Neuronal stem cell (in vitro differentiated cells): ENCODE measurements around the gene KIAA0825.

Experiments
- DNase-seq: peaks from one replicate; pipeline ENCODE4 v3.0.0-alpha.2; 2013; ENCODE audit warnings: low spot score
- H2AFZ ChIP-seq: one replicate; pipeline ENCODE4 v1.6.1; 2013; ENCODE audit warnings: mild to moderate bottlenecking, low read length, inconsistent platforms
- H2AK5ac ChIP-seq: 2 replicates; pipeline ENCODE4 v1.6.1; 2013; ENCODE audit warnings: low read depth, mild to moderate bottlenecking, inconsistent platforms, low read length, moderate library complexity, mixed read lengths
- H2BK120ac ChIP-seq: 2 replicates; pipeline ENCODE4 v1.6.1; 2013; ENCODE audit warnings: low read depth, mild to moderate bottlenecking, inconsistent platforms, low read length, moderate library complexity, mixed read lengths
- H2BK12ac ChIP-seq: one replicate; pipeline ENCODE4 v1.6.1; 2013; ENCODE audit warnings: low read length, inconsistent platforms
- H2BK15ac ChIP-seq: 2 replicates; pipeline ENCODE4 v1.6.1; 2013; ENCODE audit warnings: mild to moderate bottlenecking, low read length, inconsistent platforms, mixed read lengths
- H2BK5ac ChIP-seq: one replicate; pipeline ENCODE4 v1.6.1; 2013; ENCODE audit warnings: inconsistent platforms, mild to moderate bottlenecking, low read length, moderate library complexity
- H3K14ac ChIP-seq: one replicate; pipeline ENCODE4 v1.6.1; 2013; ENCODE audit warnings: low read length, inconsistent platforms
- H3K18ac ChIP-seq: 2 replicates; pipeline ENCODE4 v1.6.1; 2013; ENCODE audit warnings: low read length, inconsistent platforms
- H3K23ac ChIP-seq: 2 replicates; pipeline ENCODE4 v1.6.1; 2013; ENCODE audit warnings: low read depth, mild to moderate bottlenecking, mixed read lengths, low read length, inconsistent platforms; ENCODE audit not compliant: poor library complexity
- H3K27ac ChIP-seq: replicated peaks from 3 replicates; pipeline ENCODE4 v1.5.1; 2013; ENCODE audit warnings: low read length, inconsistent platforms
- H3K27me3 ChIP-seq, 3 experiments: 2 replicates each; pipeline ENCODE4 v1.6.1; 2013; ENCODE audit warnings: low read length in 3 of 3, mild to moderate bottlenecking in 2 of 3, inconsistent platforms in 1 of 3, low read depth in 1 of 3, mixed read lengths in 1 of 3, moderate library complexity in 1 of 3; ENCODE audit not compliant: control insufficient read depth in 3 of 3, insufficient read depth in 3 of 3
- H3K36me3 ChIP-seq, 2 donors: replicated peaks in 1 of 2; 2 replicates each; pipeline ENCODE4 v1.6.1; 2013; ENCODE audit warnings: low read length in 2 of 2; ENCODE audit not compliant: control insufficient read depth in 2 of 2, insufficient read depth in 2 of 2
- H3K4ac ChIP-seq: 2 replicates; pipeline ENCODE4 v1.6.1; 2013; ENCODE audit warnings: inconsistent platforms, mild to moderate bottlenecking, low read length, moderate library complexity
- H3K4me1 ChIP-seq, 2 donors: 1 replicate in 1 of 2; 2 replicates in 1 of 2; pipeline ENCODE4 v1.6.1; 2013; ENCODE audit warnings: low read length in 2 of 2, low read depth in 1 of 2; ENCODE audit not compliant: control insufficient read depth in 2 of 2, insufficient read depth in 1 of 2
- H3K4me2 ChIP-seq: one replicate; pipeline ENCODE4 v1.6.1; 2013; ENCODE audit warnings: mild to moderate bottlenecking, low read length, inconsistent platforms; ENCODE audit not compliant: insufficient read depth, poor library complexity, severe bottlenecking
- H3K4me3 ChIP-seq, 2 donors: 2 replicates each; pipeline ENCODE4 v1.5.1; 2013; ENCODE audit warnings: low read length in 2 of 2, mild to moderate bottlenecking in 2 of 2, inconsistent platforms in 1 of 2, moderate library complexity in 1 of 2
- H3K79me1 ChIP-seq: one replicate; pipeline ENCODE4 v1.6.1; 2013; ENCODE audit warnings: low read depth, mild to moderate bottlenecking, inconsistent platforms, low read length, moderate library complexity
- H3K9ac ChIP-seq: one replicate; pipeline ENCODE4 v1.6.1; 2013; ENCODE audit warnings: mild to moderate bottlenecking, low read depth, low read length, inconsistent platforms; ENCODE audit not compliant: poor library complexity
- H3K9me3 ChIP-seq, 2 donors: replicated peaks in 1 of 2; 2 replicates each; pipeline versions ENCODE3 to v1.6.1; 2013; ENCODE audit warnings: low read length in 2 of 2, mild to moderate bottlenecking in 2 of 2, inconsistent platforms in 1 of 2, low read depth in 1 of 2, mixed read lengths in 1 of 2, moderate library complexity in 1 of 2; ENCODE audit not compliant: control insufficient read depth in 2 of 2, insufficient read depth in 1 of 2
- H4K8ac ChIP-seq: one replicate; pipeline ENCODE4 v1.6.1; 2013; ENCODE audit warnings: low read depth, mild to moderate bottlenecking, inconsistent platforms, low read length, moderate library complexity
- H4K91ac ChIP-seq: one replicate; pipeline ENCODE4 v1.6.1; 2013; ENCODE audit warnings: low read length, low read depth, mild to moderate bottlenecking, inconsistent platforms; ENCODE audit not compliant: poor library complexity
- WGBS, 2 donors: extraction: QIAGEN DNeasy Blood & Tissue Kit; methylation state at CpG; one replicate each; pipeline ENCODE4 v1.1.7; 2013; ENCODE audit warnings: missing lambda C conversion rate in 2 of 2, mixed read lengths in 1 of 2; ENCODE audit not compliant: insufficient read length in 2 of 2, insufficient replicate concordance in 1 of 2; ENCODE audit errors: extremely low coverage in 2 of 2; 5-methylcytosine and 5-hydroxymethylcytosine counted together

Gene KIAA0825

DNA sequence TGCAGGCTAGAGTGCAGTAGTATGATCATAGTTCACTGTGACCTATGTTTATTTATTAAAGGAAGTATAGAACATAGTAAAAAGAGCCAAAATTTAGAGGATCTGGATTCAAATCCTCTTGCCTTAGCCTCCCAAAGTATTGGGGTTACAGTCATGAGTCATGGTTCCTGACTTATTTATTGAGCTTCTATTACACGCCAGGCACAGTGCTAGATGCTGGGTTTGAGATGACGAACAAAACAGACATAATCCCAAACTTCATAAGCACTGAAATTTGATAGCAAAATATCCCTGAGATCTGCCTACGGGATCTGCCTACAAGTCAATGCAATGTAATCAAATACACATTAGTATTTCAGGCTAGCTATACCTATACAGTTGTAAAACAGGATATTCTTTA, 2.5 kb downstream of the KIAA0825 start:
- Histone ChIP-seq H2BK5ac (no peak overlapping the region), H3K18ac (no peak overlapping the region), H3K4me3 (no peak overlapping the region), H3K36me3 (no peaks in the 10 kb centered on the region), H3K27ac (no peak overlapping the region), H2AK5ac (no peak overlapping the region), H3K4me2 (no peak overlapping the region), H4K8ac (no peak overlapping the region), H2BK15ac (no peak overlapping the region), H3K4me1 (peaks cover 1 to 4% of the 10 kb centered on the region in 2 donors), H2BK120ac (no peak overlapping the region), H3K4ac (no peak overlapping the region), H3K23ac (no peak overlapping the region), H2AFZ (no peak overlapping the region), H4K91ac (no peak overlapping the region), H3K9ac (no peak overlapping the region), H3K79me1 (no peaks in the 10 kb centered on the region), H3K27me3 (no peaks in the 10 kb centered on the region), H3K9me3 (no peaks in the 10 kb centered on the region), H2BK12ac (no peak overlapping the region), H3K14ac (no peak overlapping the region)
- no CpG with 5 or more reads among the region's 3 CpGs for WGBS, 2 donors
- DNase-seq, result no peak

DNA sequence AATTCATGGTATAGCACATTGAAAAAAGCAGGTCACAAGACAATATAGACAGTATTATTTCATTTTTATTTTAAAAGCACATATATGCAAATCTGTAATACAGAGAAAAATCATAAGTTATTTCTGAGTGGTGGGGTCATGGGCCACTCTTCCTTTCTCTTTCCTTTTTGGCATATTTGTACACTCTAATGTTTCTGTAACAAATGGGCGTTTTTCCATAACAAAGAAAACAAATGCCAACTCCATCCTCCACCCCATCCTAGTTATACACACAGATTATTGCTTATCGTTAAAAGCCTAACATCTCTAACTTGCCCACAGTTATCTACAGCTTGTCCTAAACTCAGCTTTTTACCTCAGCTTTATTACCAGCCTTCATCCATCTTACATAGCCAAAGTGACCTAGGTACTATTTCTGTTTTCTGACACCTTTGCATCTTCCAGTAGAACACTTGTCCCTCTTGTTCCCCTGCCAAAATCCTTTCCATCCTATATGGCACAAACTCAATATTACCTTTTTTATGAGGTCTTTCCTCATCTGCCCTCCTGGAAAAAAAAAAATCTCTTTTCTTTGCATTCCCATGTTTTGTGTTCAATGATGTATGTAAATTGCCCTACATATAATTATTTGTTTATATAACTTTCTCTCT, 4.1 kb downstream of the KIAA0825 start:
- no peak overlapping the region for H3K9ac ChIP-seq
- no peak overlapping the region for H3K14ac ChIP-seq
- no peak overlapping the region for H4K91ac ChIP-seq
- no peak overlapping the region for H2BK120ac ChIP-seq
- H2AK5ac ChIP-seq, result no peak overlapping the region
- no peaks in the 10 kb centered on the region for H3K9me3 ChIP-seq
- H3K4me1 ChIP-seq, result peaks cover 1 to 4% of the 10 kb centered on the region in 2 donors
- no peak overlapping the region for H3K27ac ChIP-seq
- H3K36me3 ChIP-seq, result no peaks in the 10 kb centered on the region
- no peaks in the 10 kb centered on the region for H3K79me1 ChIP-seq
- H2BK15ac ChIP-seq, result no peak overlapping the region
- no peak overlapping the region for H4K8ac ChIP-seq
- H2AFZ ChIP-seq, result no peak overlapping the region
- no peak overlapping the region for H2BK5ac ChIP-seq
- no peak overlapping the region for H3K4me3 ChIP-seq
- H3K4me2 ChIP-seq, result no peak overlapping the region
- no peak overlapping the region for H3K4ac ChIP-seq
- H3K23ac ChIP-seq, result no peak overlapping the region
- no peak overlapping the region for H3K18ac ChIP-seq
- no peaks in the 10 kb centered on the region for H3K27me3 ChIP-seq
- no peak overlapping the region for H2BK12ac ChIP-seq
- WGBS, 2 donors, result no CpG with 5 or more reads among the region's 2 CpGs
- DNase-seq, result no peak

DNA sequence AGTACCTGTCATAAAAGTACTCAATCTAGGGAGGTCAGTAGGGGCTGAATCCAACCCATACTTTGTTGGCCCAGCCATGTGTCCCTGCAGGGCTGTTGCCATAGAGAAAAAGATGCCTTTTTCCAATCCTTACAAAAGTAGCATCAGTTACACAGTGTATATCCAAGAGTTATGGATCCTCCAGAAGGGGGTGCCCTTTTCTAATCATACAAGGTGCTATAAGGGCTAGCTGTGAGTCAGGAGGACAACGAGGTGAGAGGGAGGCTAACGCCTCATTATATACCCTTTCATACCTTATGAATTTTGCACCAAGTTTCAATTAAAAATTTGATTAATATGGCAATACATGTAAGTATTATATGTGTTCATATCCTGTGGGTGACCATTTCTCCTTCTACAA, 4.8 kb downstream of the KIAA0825 start:
- Histone ChIP-seq H3K23ac (no peak overlapping the region), H3K4me3 (no peak overlapping the region), H3K9ac (no peak overlapping the region), H3K27me3 (no peaks in the 10 kb centered on the region), H3K14ac (no peak overlapping the region), H3K4me2 (no peak overlapping the region), H4K91ac (no peak overlapping the region), H4K8ac (no peak overlapping the region), H2AK5ac (no peak overlapping the region), H2BK15ac (no peak overlapping the region), H2AFZ (no peak overlapping the region), H3K79me1 (no peaks in the 10 kb centered on the region), H3K27ac (no peak overlapping the region), H3K9me3 (no peaks in the 10 kb centered on the region), H3K4me1 (peaks cover 1 to 4% of the 10 kb centered on the region in 2 donors), H2BK5ac (no peak overlapping the region), H2BK120ac (no peak overlapping the region), H2BK12ac (no peak overlapping the region), H3K18ac (no peak overlapping the region), H3K36me3 (no peaks in the 10 kb centered on the region), H3K4ac (no peak overlapping the region)
- DNase-seq, result no peak
- no CpG with 5 or more reads among the region's 2 CpGs for WGBS, 2 donors

DNA sequence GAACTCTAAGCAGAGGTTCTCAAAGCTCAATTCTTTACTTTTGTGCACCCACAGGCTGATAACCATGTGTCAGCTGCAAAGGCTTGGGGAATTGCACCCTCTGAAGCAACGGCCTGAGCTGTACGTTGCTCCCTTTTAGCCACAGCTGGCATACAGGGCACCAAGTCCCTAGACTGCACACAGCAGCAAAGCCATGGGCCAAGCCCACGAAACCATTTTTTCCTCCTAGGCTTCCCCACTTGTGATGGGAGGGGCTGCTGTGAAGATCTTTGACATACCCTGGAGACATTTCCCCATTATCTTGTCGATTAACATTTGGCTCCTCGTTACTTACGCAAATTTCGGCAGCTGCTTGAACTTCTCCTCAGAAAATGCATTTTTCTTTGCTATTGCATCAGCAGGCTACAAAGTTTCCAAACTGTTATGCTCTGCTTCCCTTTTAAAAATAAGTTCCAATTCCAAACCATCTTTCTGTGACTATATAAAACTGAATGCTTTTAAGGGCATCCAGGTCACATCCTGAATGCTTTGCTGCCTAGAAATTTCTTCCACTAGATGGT, 23.0 kb downstream of the KIAA0825 start:
- Histone ChIP-seq H4K91ac (no peak overlapping the region), H3K4me1 (no peaks in the 10 kb centered on the region), H3K36me3 (no peaks in the 10 kb centered on the region), H3K9ac (no peak overlapping the region), H2BK12ac (no peak overlapping the region), H3K4ac (no peak overlapping the region), H3K18ac (no peak overlapping the region), H3K14ac (no peak overlapping the region), H2AFZ (no peak overlapping the region), H3K4me3 (no peak overlapping the region), H4K8ac (no peak overlapping the region), H3K23ac (no peak overlapping the region), H3K27me3 (no peaks in the 10 kb centered on the region), H3K9me3 (peaks cover 0 to 4% of the 10 kb centered on the region in 2 donors), H3K4me2 (no peak overlapping the region), H3K27ac (no peak overlapping the region), H3K79me1 (no peaks in the 10 kb centered on the region), H2BK5ac (no peak overlapping the region), H2BK120ac (no peak overlapping the region), H2AK5ac (no peak overlapping the region), H2BK15ac (no peak overlapping the region)
- no peak for DNase-seq
- no CpG with 5 or more reads among the region's 7 CpGs for WGBS, 2 donors
